Measurements from ENCODE around the gene CUL3. TPM values are rescaled to one million over a fixed set of nuclear protein-coding genes. Genes with fewer than 3 reads are reported as not detected.

The CUL3 gene
- total RNA-seq, 1 experiment from 2014 or later, result 95.7 TPM

DNA sequence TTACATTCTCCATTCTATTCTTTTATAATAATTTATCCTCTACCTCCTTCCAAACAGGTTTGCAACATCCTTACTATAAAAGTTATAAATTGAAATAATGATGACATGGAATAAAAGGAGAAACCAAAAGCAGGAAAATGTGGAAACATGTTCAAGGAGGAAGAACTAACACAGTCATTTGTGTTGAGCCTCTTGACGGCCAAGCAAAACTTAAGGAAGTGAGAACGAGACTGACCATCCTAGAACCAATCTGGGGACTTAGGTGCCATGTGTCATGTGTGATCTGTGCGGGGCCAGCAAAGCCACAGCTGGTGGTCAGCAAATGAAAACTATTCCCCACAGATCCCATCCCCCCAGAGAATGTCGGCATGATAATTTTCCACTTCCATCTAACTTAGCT, 157.7 kb downstream of the CUL3 start (continued):
- TF ChIP-seq, protein P1, sequence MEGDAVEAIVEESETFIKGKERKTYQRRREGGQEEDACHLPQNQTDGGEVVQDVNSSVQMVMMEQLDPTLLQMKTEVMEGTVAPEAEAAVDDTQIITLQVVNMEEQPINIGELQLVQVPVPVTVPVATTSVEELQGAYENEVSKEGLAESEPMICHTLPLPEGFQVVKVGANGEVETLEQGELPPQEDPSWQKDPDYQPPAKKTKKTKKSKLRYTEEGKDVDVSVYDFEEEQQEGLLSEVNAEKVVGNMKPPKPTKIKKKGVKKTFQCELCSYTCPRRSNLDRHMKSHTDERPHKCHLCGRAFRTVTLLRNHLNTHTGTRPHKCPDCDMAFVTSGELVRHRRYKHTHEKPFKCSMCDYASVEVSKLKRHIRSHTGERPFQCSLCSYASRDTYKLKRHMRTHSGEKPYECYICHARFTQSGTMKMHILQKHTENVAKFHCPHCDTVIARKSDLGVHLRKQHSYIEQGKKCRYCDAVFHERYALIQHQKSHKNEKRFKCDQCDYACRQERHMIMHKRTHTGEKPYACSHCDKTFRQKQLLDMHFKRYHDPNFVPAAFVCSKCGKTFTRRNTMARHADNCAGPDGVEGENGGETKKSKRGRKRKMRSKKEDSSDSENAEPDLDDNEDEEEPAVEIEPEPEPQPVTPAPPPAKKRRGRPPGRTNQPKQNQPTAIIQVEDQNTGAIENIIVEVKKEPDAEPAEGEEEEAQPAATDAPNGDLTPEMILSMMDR (IDR thresholded peaks at IDR 0.05 in 2 of 3, conservative IDR thresholded peaks at IDR 0.05 in 1 of 3; ENCODE audit: borderline replicate concordance in 1 of 3, insufficient read depth in 1 of 3, low read depth in 2 of 3, low read length in 2 of 3), result no peak
- TF ChIP-seq SIN3A (IDR thresholded peaks at IDR 0.05; ENCODE audit: low read depth), result no peak
- TF ChIP-seq RAD21 (IDR thresholded peaks at IDR 0.05; ENCODE audit: low read depth), result no peak
- TF ChIP-seq ZFX (IDR thresholded peaks at IDR 0.05), result no peak
- TF ChIP-seq CEBPB (IDR thresholded peaks at IDR 0.05; ENCODE audit: low read depth), result no peak
- no peak for TF ChIP-seq ATF3 (IDR thresholded peaks at IDR 0.05)
- no peak for TF ChIP-seq MAX (IDR thresholded peaks at IDR 0.05)

- Histone ChIP-seq H3K36me3 (ENCODE audit: control insufficient read depth in 1 of 2, insufficient read depth in 2 of 2, low read length in 2 of 2) (no peaks in the 10 kb centered on the region), H3K9ac (ENCODE audit: low read length) (no peak overlapping the region), H3K27me3 (ENCODE audit: insufficient read depth, low read length) (no peaks in the 10 kb centered on the region), H2AFZ (ENCODE audit: low read depth, low read length, poor library complexity, severe bottlenecking) (no peak overlapping the region), H4K20me1 (ENCODE audit: insufficient read depth) (no peaks in the 10 kb centered on the region), H3K27ac (ENCODE audit: low read depth, low read length) (no peak overlapping the region), H3K4me1 (ENCODE audit: control insufficient read depth in 1 of 2, insufficient read depth in 2 of 2, low read length in 2 of 2) (no peaks in the 10 kb centered on the region), H3K9me2 (ENCODE audit: insufficient read depth) (no peaks in the 10 kb centered on the region), H3K9me3 (ENCODE audit: control insufficient read depth in 1 of 2, insufficient read depth in 1 of 2, low read depth in 1 of 2, low read length in 2 of 2) (no peaks in the 10 kb centered on the region), H3K79me2 (ENCODE audit: insufficient read depth, low read length) (no peaks in the 10 kb centered on the region), H3K4me2 (ENCODE audit: low read length) (no peak overlapping the region), H3K4me3 (replicated peaks in 1 of 2; ENCODE audit: low read depth in 1 of 2, low read length in 2 of 2) (no peak overlapping the region)
- no peak for ATAC-seq
- intact Hi-C loops (cut with micrococcal nuclease), result no loop called here
- RAD21 ChIA-PET (ENCODE audit: low non-redundant PET in 1 of 2, low total read pairs in 2 of 2, uncharacterized antibody in 2 of 2, unreplicated experiment in 2 of 2), result no interaction called here
- CTCF ChIA-PET, result no interaction called here
- POLR2A ChIA-PET, result no interaction called here
- BruUV-seq (replicated peaks), result no TSS peak
- TF ChIP-seq, protein P1 (IDR thresholded peaks at IDR 0.05 in 2 of 3, conservative IDR thresholded peaks at IDR 0.05 in 1 of 3; ENCODE audit: borderline replicate concordance in 1 of 3, insufficient read depth in 1 of 3, low read depth in 2 of 3, low read length in 2 of 3), result no peak
- TF ChIP-seq POLR2A (IDR thresholded peaks at IDR 0.05; ENCODE audit: borderline replicate concordance, extremely low read depth, insufficient read depth, insufficient read length) (no peak), CBX3 (IDR thresholded peaks at IDR 0.05; ENCODE audit: low read depth) (no peak), ZNF274 (IDR thresholded peaks at IDR 0.05; ENCODE audit: low read depth, low read length) (no peak), EGR1 (IDR thresholded peaks at IDR 0.05; ENCODE audit: low read depth) (no peak)
- DNase-seq (ENCODE audit: low read depth, low spot score), result no peak
Measured at GRCh38 chr2:224426656-224427055, 158.5 kb downstream of the CUL3 start.
